Calu3 (cell line): ENCODE measurements around the gene USP7. TPM values are rescaled to one million over a fixed set of nuclear protein-coding genes. Genes with fewer than 3 reads are reported as not detected.
A peak's percentile ranks its signal among the peaks of the same experiment; 100 is the strongest.

Experiments used
- BruUV-seq: library from RNA; stranded (reverse); fragments of 400-500 nt; replicated peaks from 2 replicates; lab custom pipeline; 2021; lab: Mats Ljungman, UMichigan
- CTCF ChIA-PET: fragments of 300-600 bp; sonication (Branson Sonifier 250); formaldehyde crosslinking; loops from one replicate; lab custom pipeline; 2022; ENCODE audit warnings: antibody characterized with exemption; lab: Charles Lee
- DNase-seq: peaks from one replicate; pipeline ENCODE4 v3.0.0; 2022
- H3K27ac Mint-ChIP-seq: one replicate; pipeline ENCODE4 v1.8.0; 2022; ENCODE audit warnings: mixed read lengths; ENCODE audit not compliant: unreplicated experiment
- H3K27me3 Mint-ChIP-seq: one replicate; pipeline ENCODE4 v1.8.0; 2022; ENCODE audit warnings: mixed read lengths; ENCODE audit not compliant: unreplicated experiment
- H3K36me3 Mint-ChIP-seq: one replicate; pipeline ENCODE4 v1.8.0; 2022; ENCODE audit warnings: mild to moderate bottlenecking, moderate library complexity, mixed read lengths; ENCODE audit not compliant: insufficient read depth, unreplicated experiment
- H3K4me1 Mint-ChIP-seq: one replicate; pipeline ENCODE4 v1.8.0; 2022; ENCODE audit warnings: mild to moderate bottlenecking, low read depth, mixed read lengths; ENCODE audit not compliant: unreplicated experiment
- H3K4me3 Mint-ChIP-seq: one replicate; pipeline ENCODE4 v1.8.0; 2022; ENCODE audit warnings: mild to moderate bottlenecking, low read depth, moderate library complexity, mixed read lengths; ENCODE audit not compliant: unreplicated experiment
- H3K9me3 Mint-ChIP-seq: one replicate; pipeline ENCODE4 v1.8.0; 2022; ENCODE audit warnings: low read depth, mixed read lengths; ENCODE audit not compliant: unreplicated experiment
- CTCF ChIP-seq: fragments of 200-600 bp; IDR thresholded peaks from one replicate; pipeline ENCODE4 v1.8.0; 2022; ENCODE audit warnings: antibody characterized with exemption; ENCODE audit not compliant: unreplicated experiment
- intact Hi-C: fragments of 100-400 bp; cut with micrococcal nuclease; formaldehyde crosslinking; loops from one replicate; pipeline ENCODE4 v1.10.0; 2022; ENCODE audit not compliant: unreplicated experiment
- total RNA-seq: library from RNA; stranded (reverse); gene quantifications from 2 replicates; pipeline ENCODE4 v1.2.3, GENCODE V29; 2022

The USP7 gene
- total RNA-seq, 1 experiment from 2014 or later, result 165 TPM

GRCh38 chr16:8863594-8864424 is 99.9 kb downstream of the USP7 start:
- H3K27ac Mint-ChIP-seq, result peak overlapping the region; percentile 92
- no peaks in the 10 kb centered on the region for H3K27me3 Mint-ChIP-seq
- H3K9me3 Mint-ChIP-seq, result no peaks in the 10 kb centered on the region
- peaks cover 85% of the 10 kb centered on the region for H3K4me1 Mint-ChIP-seq
- peak; percentile 30 for TF ChIP-seq CTCF
- CTCF ChIA-PET, result interaction anchor here (0.6 to 2.4 kb wide), 3 partner anchors 16 to 294 kb away, joined by 3 to 15 read pairs (median 7); no protein-coding TSS in a partner anchor
- peaks cover 97% of the 10 kb centered on the region for H3K36me3 Mint-ChIP-seq
- H3K4me3 Mint-ChIP-seq, result peak overlapping the region; percentile 31
- intact Hi-C loops, result no loop called here
- BruUV-seq, result no TSS peak
- DNase-seq, result peak; percentile 84

DNA sequence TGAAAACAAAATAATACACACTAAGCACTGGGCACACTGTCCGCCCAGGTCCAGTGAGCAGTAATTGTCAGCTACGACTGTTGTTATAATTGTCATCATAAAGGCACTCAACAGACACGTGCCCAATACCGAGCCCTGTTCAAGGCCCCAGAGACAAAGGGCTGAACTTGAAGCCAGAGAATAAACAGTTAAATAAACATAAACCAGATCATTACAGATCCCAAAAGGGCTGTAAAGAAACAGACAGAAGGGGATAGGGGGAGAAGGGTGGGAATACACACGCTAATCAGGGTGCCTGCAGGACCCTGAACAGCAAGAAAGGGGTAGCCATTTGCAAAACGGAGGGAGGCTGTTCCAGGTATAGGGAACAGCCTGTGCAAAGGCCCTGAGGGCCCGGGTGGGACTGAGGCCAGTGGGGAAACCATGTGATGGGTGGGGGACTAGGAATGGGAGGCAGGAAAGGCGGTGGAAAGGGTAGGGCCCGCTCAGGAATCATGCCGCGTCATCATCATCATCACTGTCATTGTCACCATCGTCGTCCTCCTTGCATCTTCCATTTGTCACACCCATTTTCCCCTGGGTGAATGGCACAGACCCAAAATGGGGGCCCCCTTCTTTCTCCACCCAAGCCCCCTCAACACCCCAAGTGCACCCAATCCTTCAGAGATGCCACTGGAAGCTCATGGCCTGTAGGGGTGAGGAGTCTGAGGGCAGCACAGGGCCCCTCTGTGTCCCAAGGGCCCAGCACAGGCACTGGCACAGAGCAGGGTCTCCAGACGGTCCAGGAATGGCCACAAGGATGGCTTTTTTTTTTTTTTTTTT is 101.2 kb downstream of the USP7 start:
- Mint-ChIP-seq H3K4me3 (peak overlapping the region; percentile 31), H3K4me1 (peaks cover 78% of the 10 kb centered on the region), H3K27ac (peak overlapping the region; percentile 92), H3K36me3 (peaks cover 97% of the 10 kb centered on the region), H3K27me3 (no peaks in the 10 kb centered on the region), H3K9me3 (no peaks in the 10 kb centered on the region)
- intact Hi-C loops, result no loop called here
- BruUV-seq, result no TSS peak
- CTCF ChIA-PET, result interaction anchor here (1.7 to 2.4 kb wide), 2 partner anchors 18 to 23 kb away, joined by 7 to 15 read pairs; no protein-coding TSS in a partner anchor
- DNase-seq, result no peak
- no peak for TF ChIP-seq CTCF

GRCh38 chr16:8861563-8862308 is 102.0 kb downstream of the USP7 start:
- no TSS peak for BruUV-seq
- Mint-ChIP-seq H3K4me1 (peaks cover 71% of the 10 kb centered on the region), H3K27me3 (no peaks in the 10 kb centered on the region), H3K9me3 (no peaks in the 10 kb centered on the region), H3K36me3 (peaks cover 97% of the 10 kb centered on the region), H3K27ac (peak overlapping the region; percentile 92), H3K4me3 (no peak overlapping the region)
- intact Hi-C loops, result no loop called here
- DNase-seq, result no peak
- CTCF ChIA-PET, result interaction anchor here (0.6 to 1.0 kb wide), 2 partner anchors 38 to 147 kb away, joined by 3 read pairs; no protein-coding TSS in a partner anchor
- no peak for TF ChIP-seq CTCF
